ENCODE measurements around the gene ABHD12. TPM values are rescaled to one million over a fixed set of nuclear protein-coding genes. Genes with fewer than 3 reads are reported as not detected.

ABHD12 gene
- total and polyA plus RNA-seq, 8 donors = 44.4 to 73.0 (median 57.5) TPM

- DNase-seq = peak in 1 of 6 donors; percentile 23
- Histone ChIP-seq H3K36me3 (no peaks in the 10 kb centered on the region), H3K27ac (peak overlapping the region; percentile 39 to 93 (median 78)), H3K27me3 (no peaks in the 10 kb centered on the region), H3K9me3 (no peaks in the 10 kb centered on the region), H3K4me1 (peaks cover 22 to 46% (median 26%) of the 10 kb centered on the region in 3 donors), H3K4me3 (no peak overlapping the region)
- ATAC-seq = peak; percentile 59 to 74 (median 63)
- WGBS, 2 donors = 45 to 49% methylated on average over 3 of the region's 3 CpGs
- FAIRE-seq = no peak
- intact Hi-C loops (cut with DNase I) = no loop called here
- no peak for TF ChIP-seq CTCF (IDR thresholded peaks at IDR 0.05)
These were observed 26.4 kb downstream of the ABHD12 start for GRCh38 chr20:25364180-25364788.

- ATAC-seq (no peak), DNase-seq (no peak), FAIRE-seq (no peak)
- Histone ChIP-seq H3K36me3 (no peaks in the 10 kb centered on the region), H3K4me3 (no peak overlapping the region), H3K9me3 (no peaks in the 10 kb centered on the region), H3K27ac (peak overlapping the region in 3 of 4 donors; percentile 12 to 68 (median 60)), H3K27me3 (no peaks in the 10 kb centered on the region), H3K4me1 (peaks cover 37 to 60% (median 37%) of the 10 kb centered on the region in 3 donors)
- no peak for TF ChIP-seq CTCF (IDR thresholded peaks at IDR 0.05)
- intact Hi-C loops (cut with DNase I) = no loop called here
- 62 to 66% methylated on average over 6 of the region's 6 CpGs for WGBS, 2 donors
These were observed 29.4 kb downstream of the ABHD12 start for GRCh38 chr20:25361287-25361683.

GRCh38 chr20:25360631-25361286 lies 29.9 kb downstream of the ABHD12 start:
- DNase-seq = peak in 1 of 6 donors; percentile 22
- WGBS, 2 donors = 41 to 49% methylated on average over 10 of the region's 10 CpGs
- no peaks in the 10 kb centered on the region for H3K27me3 ChIP-seq
- no peak overlapping the region for H3K4me3 ChIP-seq
- no peaks in the 10 kb centered on the region for H3K9me3 ChIP-seq
- intact Hi-C loops (cut with DNase I) = no loop called here
- H3K27ac ChIP-seq = peak overlapping the region in 3 of 4 donors; percentile 12 to 68 (median 60)
- peak in 1 of 4 donors; percentile 18 for ATAC-seq
- TF ChIP-seq CTCF (IDR thresholded peaks at IDR 0.05) = no peak
- H3K4me1 ChIP-seq = peaks cover 37 to 60% (median 37%) of the 10 kb centered on the region in 3 donors
- FAIRE-seq = no peak
- no peaks in the 10 kb centered on the region for H3K36me3 ChIP-seq

GRCh38 chr20:25356271-25356933 lies 34.2 kb downstream of the ABHD12 start:
- peak in 4 of 6 donors; percentile 45 to 79 (median 52) for DNase-seq
- Histone ChIP-seq H3K36me3 (no peaks in the 10 kb centered on the region), H3K9me3 (no peaks in the 10 kb centered on the region), H3K4me1 (peaks cover 46 to 70% (median 52%) of the 10 kb centered on the region in 3 donors), H3K27me3 (no peaks in the 10 kb centered on the region), H3K27ac (peak overlapping the region; percentile 6 to 81 (median 64)), H3K4me3 (no peak overlapping the region)
- 16 to 25% methylated on average over 10 of the region's 10 CpGs for WGBS, 2 donors
- FAIRE-seq = no peak
- TF ChIP-seq CTCF (IDR thresholded peaks at IDR 0.05) = no peak
- intact Hi-C loops (cut with DNase I) = no loop called here
- ATAC-seq = peak; percentile 60 to 83 (median 76)

Measured in pancreas (tissue), 10 donors.